Renal cortical epithelial cell (primary cell): ENCODE measurements around the gene FRAS1. TPM values are rescaled to one million over a fixed set of nuclear protein-coding genes. Genes with fewer than 3 reads are reported as not detected.
"Not testable (repeated sequence)": the region's sequence is repeated elsewhere in the genome, so short reads cannot be mapped to it uniquely, and the experiment has no call there.

Experiments used
- DNase-seq: peaks from one replicate; pipeline ENCODE4 v3.0.0-alpha.2; 2011; ENCODE audit warnings: low read depth
- total RNA-seq: library from RNA; depleted of rRNA; stranded (reverse); fragments of >200 nt; gene quantifications from 2 replicates; pipeline ENCODE4 v1.2.3, GENCODE V29; 2014

Gene FRAS1
- total RNA-seq, 1 donor from 2014 or later: 30.3 TPM

GRCh38 chr4:78322032-78322431, 264.9 kb downstream of the FRAS1 start:
- no peak for DNase-seq

DNA sequence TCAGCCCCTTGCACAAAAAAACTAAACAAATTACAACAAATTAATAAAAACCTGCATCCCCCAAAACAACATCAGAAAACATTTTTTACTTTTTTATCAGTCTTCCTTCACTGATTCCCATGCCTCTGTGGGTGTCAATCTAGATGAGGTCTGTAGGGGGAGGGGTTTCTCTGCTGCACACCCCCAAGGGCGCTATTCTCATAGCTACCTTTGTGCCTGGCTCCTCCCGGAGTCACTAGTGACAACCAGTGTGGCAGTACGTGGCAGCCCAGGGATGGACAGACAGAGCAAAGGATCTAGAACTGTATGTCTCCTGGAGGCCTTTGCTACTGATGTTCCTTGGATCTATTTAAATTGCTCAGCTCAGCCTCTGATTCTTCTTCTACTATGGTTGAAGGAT, 266.3 kb downstream of the FRAS1 start:
- no peak for DNase-seq

DNA sequence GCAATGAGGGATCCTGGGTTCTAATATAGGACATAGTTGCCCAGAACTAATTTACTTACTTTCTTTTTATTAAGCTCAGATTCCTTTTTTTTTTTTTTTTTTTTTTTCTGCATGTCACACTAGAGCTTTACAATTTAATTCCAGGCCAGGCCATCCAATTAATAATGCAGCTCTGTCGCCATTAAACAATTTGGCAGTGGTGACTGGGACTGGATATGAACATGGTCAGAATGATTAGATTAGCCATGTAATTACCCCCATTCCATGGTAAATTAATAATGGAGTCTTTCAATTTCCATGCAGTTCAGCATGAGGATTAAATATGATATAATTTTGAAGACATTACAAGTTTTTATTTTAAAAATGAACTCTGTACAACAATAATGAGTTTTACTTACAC, 267.5 kb downstream of the FRAS1 start:
- DNase-seq: no peak

- peak; percentile 49 for DNase-seq
Measured at GRCh38 chr4:78325271-78326157, 268.4 kb downstream of the FRAS1 start.

DNA sequence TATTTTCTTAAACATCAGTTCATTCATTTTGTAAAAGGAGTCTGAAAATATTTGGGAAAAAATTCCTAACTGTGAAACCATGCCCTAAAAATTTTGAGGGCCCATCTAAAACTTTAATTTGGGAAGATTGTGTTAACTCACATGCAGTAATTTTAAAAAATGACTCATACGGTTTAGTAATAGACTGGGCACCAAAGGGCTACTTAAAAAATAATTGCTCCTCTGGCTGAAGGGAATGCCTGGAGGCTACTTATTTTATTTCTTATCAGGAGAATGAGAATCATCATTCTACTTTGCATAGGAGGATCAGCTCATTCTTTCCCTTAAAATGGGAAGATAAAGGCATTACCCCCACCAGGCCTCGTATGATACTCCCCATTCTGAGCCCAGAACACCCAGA, 271.5 kb downstream of the FRAS1 start:
- not testable (repeated sequence) for DNase-seq

DNA sequence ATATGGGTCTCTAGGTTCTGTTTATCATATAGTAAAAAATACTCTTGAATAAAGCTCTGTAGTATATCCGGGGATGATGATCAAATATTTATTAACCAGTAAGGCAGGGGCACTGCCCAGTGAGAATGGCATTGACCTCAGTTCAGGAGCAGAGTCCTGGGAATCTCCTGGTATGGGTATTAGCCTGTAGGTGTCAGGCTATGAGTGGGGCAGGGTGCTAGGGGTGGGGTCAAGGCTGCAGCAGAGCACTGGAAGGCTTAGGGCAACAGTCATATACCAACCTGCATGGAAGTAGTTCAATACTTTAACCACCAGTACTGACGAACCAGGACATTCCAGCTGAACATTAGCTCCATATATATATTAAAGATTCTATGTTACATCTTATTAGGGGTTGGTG, 274.1 kb downstream of the FRAS1 start:
- no peak for DNase-seq

DNA sequence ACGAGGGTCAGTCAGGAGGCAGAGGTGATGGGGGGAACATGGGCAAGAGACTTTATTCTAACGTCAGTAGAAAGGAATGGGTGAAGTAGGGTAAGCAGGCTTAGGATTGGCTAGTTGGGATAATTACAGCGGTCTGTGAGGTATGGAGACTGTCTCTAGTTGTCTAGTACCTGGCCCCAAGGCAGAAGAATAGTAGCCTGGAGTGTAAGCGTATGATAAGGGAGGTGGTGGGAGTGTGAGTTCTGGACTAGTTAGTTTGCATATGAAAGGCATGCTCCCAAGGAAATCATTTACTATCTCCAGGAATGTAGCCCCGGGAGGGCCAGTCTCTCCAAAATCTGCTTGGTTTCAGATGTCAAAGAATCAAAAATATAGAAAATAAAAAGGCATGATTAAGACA, 274.8 kb downstream of the FRAS1 start:
- no peak for DNase-seq

DNA sequence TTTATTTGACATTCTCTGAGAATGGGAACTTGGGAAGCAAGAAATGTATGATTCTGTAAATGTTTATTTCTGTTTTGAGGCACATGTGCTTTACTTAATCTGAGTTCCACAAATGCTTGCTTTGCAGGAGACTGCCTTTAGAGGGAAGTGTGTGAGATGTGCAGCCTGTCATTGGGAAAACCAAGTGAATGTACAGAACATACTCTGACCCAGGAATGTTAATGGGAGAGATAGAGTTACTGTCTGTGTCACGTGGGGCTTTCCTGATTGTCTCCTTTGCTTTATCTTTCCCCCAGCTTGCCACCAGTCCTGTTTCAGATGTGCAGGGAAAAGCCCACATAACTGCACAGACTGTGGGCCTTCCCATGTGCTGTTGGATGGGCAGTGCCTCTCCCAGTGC, 275.9 kb downstream of the FRAS1 start:
- DNase-seq: no peak

DNA sequence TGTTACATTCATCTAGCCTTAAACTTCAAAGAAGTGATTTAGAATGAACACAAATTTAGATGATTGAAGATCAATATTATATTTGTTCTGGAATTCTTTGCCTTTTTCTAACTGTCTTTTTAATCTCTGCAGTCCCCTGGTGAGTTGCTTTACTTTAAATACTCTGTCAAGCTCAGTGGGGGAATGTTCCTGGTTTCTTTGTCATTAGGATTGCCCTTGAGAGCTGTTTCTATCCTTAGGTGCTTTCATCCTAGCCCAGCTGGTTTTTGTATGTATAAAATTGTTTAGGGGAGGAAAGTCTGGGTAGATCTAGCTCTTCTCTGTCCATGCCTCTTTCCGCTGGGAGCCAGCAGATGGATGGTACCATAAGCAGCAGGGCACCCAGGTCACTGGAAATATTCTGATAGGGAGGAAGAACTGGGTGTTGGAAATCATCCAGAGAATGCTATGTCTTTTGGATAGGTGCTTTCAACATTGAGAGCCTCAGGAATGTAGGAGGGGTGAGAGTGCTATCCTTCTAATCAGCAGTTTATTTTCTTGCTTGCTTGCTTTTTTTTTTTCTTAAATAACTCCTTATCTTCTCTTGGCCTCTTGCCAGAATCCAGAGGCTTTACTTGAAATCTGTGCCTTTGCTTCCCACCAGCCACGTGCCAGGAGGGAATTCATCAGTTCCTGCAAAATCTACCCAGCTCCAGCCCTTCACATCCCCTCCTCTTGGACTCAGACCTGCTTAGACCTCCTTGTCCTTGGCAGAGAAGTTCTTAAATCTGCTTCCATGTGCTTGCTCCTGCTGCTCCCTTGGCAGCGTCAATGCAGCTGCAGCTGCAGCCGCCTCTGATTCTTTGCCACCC, 279.2 kb downstream of the FRAS1 start:
- DNase-seq: peak; percentile 16

DNA sequence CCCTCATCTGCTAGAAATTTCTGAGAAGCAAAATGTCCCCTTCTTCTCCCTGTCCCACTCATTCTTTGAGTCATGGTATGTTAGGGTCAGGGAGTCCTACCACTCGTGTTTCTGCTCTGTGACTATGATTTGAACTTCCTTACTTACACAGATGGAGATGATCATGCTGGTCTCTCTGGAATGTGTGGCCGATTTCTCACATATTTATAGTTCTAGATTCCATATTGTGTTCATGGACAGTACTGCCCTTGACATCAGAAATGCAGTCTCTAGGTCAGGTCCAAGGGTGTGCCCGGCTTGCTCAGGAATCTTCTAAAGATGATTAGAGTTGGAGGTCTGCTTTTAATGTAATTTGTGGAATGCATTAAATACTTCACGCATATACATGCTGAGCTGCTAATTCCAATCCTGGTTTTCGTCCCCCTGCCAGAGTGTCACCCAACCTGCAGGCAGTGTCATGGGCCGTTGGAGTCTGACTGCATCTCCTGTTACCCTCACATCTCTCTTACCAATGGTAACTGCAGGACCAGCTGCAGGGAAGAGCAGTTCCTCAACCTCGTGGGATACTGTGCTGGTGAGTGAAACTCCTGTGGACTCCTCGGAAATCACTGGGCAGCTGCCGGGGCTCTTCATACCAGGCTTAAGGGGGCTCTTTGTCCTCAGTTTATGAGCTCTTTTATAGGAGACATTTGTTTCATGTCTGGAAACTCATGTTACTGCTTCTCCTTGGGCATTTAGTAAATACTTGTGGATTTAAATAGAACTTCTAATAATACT, 280.3 kb downstream of the FRAS1 start:
- no peak for DNase-seq

GRCh38 chr4:78342125-78342524, 285.0 kb downstream of the FRAS1 start:
- DNase-seq: no peak

DNA sequence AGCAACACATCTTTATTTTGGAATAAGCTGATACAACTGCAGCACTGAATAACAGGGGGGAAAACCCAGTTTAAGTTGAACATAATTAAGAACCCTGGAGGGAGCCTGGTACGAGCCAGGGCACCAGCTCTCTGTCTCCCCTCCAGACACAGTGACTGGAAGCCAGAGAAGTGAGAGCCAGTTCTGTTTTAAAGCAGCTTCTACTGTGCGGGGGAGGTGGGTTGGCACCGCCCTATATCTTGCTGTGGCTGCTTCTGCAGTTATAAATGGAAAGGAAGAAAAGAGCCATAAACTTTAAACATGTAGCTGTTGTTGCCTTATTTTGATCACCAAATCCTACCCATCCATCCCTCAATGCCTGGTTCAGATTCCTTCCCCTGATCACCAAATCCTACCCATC, 286.6 kb downstream of the FRAS1 start:
- DNase-seq: no peak

GRCh38 chr4:78345237-78345636, 288.1 kb downstream of the FRAS1 start:
- no peak for DNase-seq

- DNase-seq: no peak
Measured at GRCh38 chr4:78346222-78346621, 289.1 kb downstream of the FRAS1 start.

DNA sequence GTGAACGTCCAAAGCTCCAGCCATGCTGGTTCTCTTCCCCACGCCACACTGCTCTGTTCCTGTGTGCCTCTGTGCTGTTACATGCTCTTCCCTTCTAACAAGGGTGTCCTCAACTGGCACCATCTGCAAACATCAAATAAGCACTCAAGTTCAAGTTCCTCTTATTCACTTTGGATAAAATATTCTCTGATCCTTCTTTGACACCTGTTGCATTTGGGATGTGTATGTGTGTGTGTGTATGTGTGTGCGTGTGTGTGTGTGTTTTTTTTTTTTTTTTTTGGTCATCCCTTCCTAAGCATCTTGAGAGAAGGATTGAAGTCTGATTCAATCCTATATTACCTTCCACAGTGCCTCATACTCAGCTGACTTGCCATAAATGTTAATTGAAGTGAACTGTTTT, 290.4 kb downstream of the FRAS1 start:
- DNase-seq: no peak

- DNase-seq: no peak
Measured at GRCh38 chr4:78353921-78354320, 296.8 kb downstream of the FRAS1 start.

DNA sequence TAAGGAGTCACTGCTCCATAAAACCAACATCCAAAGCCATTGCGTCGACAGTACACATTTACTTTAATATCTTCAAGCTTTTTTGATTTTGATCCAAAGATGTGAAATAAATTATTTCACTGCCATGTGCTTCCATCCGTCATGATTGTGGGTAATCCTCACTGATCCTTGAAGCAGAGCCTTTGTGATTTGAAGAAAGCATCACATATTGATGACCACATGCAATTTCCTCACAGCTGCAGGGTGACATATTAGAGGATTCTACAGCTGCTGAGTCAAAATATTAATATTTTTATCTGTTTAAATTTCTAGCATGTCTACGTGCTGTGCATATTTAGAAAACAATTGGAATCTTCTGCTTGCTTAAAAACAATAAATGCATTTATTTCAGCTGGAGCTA, 297.7 kb downstream of the FRAS1 start:
- no peak for DNase-seq

DNA sequence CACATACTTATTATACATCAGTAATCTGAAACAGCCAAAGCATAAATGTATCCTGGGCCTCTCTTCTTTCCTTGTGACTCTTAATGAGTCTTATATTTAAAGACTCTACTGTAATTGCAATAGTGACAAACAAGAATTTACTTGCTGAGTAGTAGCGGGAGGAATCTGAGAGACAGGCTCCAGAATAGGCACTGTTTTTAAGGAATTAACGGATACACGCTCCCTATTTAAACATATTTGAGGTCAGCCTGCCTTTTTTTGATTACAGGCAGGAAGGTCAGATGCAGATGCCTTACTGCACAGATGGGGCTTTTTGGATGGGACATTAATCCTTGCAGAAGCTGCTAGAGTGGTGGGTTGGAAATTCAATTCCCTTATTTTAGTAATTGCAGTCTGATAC, 298.2 kb downstream of the FRAS1 start:
- no peak for DNase-seq

- peak; percentile 90 for DNase-seq
Measured at GRCh38 chr4:78356251-78356786, 299.2 kb downstream of the FRAS1 start.

- DNase-seq: no peak
Measured at GRCh38 chr4:78357122-78357521, 300.0 kb downstream of the FRAS1 start.

- DNase-seq: no peak
Measured at GRCh38 chr4:78360466-78360865, 303.3 kb downstream of the FRAS1 start.

GRCh38 chr4:78361621-78362120, 304.5 kb downstream of the FRAS1 start:
- DNase-seq: no peak
